NCI-H510A (cell line): ENCODE results near the gene MAN1C1.

Experiments used
- DNase-seq: peaks from one replicate; lab custom pipeline; 2025; lab: John Stamatoyannopoulos, UW

The MAN1C1 gene

DNA sequence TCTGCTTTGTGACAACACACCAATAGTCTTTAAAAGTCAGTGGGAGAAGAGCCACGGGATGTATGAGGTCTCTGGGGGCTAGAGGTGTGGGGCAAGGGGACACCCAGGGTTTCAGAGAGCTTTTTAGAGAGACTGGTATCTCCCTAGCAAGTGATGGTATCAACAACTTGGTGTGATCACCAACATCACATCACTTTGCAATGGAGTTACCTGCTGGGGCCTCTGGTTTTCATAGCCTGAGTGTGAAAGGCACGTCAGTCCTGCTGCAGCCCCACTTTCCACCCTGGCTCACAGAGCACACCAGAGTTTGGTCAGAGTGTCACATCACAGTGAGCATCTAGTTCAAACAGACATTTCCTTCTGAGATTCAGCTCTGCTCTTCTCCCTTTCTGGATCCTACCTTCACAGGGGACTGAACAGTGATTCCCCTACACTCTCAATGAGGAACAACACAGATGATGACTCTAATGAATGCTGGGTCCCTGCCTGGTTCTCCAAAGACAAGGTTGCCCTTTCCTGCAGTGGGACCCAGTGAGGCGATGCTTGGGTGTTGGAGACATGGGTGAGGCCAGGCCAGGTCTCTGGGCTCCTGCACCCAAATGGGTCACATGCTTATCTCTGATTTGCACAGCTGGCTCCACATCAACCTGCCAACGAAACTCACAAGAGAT, 2.0 kb upstream of the MAN1C1 start:
- DNase-seq, result no peak

GRCh38 chr1:25615172-25615541, 1.4 kb upstream of the MAN1C1 start:
- no peak for DNase-seq

DNA sequence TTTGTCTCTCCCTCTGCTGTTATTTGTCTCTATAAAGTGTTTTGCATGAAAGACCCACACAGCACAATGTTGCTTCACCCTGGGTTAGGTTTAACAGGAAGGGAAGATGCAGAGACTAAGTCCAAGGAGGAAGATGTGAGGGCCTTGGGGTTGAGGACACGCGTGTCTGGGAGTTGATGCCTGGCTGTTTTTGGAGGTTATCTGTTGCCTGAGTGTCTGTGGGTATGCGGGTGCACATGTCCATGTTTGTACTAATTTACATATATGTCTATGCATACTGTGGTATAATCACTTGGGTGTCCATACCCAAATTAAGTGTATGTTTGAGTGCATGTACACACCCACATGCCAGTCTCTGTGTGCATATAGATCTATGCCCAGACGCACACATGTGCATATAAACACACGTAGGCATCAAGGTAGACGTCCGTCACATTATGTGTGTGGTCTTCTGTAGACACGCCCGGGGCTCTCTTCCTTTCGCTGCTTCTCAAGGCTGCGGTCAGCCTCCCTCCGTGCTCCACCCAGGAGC, 962 bp upstream of the MAN1C1 start:
- DNase-seq, result no peak

DNA sequence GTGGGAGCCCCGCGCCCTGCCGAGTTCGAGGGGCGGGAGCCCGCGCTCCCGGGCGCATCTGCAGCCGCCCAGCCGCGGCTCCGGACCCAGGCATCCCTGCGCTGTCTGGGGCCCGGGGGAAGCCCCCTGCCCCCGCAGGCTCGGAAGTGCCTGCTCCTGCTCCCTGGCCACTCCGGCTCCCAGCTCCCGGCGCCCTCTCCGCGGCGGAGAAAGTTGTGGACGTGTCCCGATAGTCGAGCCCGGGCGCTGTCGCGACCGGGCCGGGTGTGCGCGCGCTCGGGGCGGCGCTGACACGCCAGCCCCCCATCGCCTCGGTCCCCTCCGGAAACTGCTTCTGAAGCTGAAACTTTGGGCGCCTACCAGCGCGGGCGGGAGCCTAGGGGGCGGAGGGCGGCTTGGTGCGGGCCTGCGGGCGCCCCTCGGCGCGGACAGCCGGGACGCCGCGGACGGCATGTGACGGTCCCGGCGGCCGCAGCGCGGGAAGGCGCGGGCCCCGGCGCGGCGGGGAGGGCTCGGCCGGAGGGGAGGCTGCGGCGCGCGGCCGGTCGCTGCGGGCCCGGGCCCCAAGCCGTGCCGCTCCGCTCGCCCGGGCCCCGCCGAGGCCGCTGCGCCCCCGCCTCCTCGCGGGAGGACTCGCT, 515 bp downstream of the MAN1C1 start:
- DNase-seq, result no peak

- DNase-seq, result no peak
Observed at GRCh38 chr1:25617625-25618432, 1.2 kb downstream of the MAN1C1 start.

- no peak for DNase-seq
Observed at GRCh38 chr1:25618433-25618808, 1.8 kb downstream of the MAN1C1 start.

GRCh38 chr1:25619101-25619890, 2.7 kb downstream of the MAN1C1 start:
- no peak for DNase-seq

DNA sequence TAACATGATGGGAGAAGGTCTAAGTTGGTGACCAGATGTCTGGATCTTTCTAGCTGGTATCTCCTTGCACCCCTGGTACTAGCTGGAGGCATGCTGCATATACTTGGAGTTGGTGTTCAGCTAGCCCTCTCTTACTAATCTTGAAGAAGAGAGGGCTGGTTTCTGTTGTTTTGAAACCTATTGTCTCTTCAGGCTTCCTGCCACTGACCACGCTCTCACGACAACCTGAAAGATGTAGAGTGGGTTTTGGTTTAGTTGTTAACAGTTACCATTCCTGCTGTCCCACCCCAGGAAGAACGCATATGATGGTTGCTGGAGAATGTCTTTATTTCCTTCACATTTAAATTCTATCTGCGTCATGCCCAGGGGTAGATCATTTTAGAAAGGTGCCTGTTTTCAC, 3.6 kb downstream of the MAN1C1 start:
- DNase-seq, result no peak

DNA sequence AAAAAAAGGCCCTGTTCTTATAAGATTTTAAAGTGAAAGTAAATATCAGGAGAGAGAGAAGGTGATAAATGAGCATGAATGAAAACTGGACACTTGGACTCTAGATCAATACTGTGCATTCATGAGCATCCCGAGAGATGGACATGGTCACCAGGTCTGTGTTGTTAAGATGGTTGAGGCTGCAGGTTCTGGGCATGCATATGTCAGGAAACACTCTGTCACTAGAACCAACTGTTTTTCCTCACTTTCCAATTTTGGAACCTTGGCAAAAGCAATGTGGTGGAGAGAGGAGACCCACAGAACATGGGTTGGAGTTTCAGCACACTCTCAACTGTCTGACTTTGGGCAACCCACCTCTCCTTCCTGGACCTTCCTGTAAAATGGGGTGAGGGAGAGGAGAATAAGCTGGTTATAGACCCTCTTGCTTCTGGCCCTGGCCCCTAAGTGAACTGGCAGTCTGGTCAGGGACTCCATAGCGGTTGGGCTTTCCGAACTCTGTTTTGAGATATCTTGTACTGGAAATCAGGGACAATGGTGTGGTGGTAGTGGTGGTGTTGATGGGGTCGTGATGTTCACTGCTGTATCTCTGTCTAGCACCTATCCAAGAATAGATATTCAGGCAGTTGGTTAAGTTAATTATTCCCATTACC, 4.2 kb downstream of the MAN1C1 start:
- DNase-seq, result no peak

DNA sequence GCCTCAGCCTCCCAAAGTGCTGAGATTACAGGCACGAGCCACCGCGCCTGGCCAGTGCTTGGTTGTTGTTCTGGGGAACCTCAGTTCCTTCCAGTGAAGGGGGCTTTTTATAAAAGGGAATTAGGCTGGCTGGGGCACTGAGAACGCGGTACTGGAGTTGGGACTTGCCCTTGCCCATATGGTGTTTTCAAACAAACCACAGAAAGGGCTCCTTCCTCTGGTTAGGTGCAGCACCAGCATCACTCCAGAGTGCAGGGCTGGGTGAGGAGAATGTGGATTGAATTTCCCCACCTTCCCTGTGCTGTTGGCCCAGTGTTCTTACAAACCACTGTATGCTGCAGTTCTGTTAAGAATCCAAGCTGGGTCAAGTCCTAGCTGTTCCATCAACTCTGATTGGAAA, 5.3 kb downstream of the MAN1C1 start:
- no peak for DNase-seq

DNA sequence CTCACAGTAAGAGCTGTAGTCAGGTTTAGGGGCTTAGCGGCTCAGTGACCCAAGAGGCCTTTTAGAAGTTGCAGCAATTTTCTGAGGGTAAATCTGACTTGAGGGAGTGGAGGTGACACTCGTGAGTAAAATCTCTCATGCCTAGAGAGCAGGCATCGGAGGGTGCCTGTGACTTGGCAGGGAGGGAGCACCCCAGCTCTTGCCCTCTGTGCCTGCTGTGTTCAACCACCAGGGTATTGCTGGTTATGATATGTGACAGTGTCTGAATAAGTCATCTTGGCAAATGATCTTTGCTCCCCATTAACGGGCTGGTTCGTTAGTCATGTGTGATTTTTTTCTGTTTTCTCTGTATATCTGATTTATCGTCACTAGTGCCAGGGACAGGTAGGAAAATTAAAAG, 5.9 kb downstream of the MAN1C1 start:
- no peak for DNase-seq

DNA sequence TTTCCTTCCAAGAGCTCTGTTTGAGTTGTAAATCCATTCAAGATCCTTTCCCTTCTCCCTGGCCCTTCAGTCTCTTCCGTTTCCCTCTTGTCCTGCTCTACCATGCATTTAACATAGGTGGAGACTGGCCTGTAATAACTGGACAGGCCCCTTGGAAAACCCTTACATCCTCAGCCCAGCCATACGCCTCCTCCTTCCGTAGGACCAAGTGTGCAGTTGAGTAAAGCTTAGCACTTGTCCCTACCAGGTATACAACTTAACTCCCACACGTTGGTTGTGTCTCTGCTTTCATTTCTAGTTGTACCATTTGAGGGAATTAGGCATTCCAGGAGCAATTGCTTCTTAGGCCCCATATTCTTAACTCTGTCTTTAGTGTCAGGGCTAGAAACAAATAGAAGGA, 6.4 kb downstream of the MAN1C1 start:
- no peak for DNase-seq

GRCh38 chr1:25623731-25624130, 7.1 kb downstream of the MAN1C1 start:
- no peak for DNase-seq

DNA sequence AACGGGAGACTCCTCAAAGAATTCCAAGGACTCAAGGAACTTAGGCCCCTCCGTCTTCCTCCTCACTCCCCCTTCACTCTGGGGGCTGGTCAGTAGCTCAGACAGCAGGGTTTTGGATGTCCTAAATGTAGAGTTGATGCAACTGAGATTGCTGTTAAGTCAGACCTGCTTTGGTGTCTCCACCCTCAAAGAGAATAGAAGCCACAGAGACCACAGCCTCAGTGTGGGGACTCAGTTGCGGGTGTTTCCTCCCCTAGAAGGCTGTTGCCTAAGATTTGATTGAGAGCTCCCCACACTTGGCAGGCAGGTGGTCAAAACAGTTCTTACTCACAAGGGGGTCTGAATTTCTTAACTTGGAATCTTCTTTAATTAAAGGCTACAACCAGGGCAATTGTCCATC, 7.6 kb downstream of the MAN1C1 start:
- no peak for DNase-seq

GRCh38 chr1:25624604-25625003, 8.0 kb downstream of the MAN1C1 start:
- no peak for DNase-seq

GRCh38 chr1:25626018-25626417, 9.4 kb downstream of the MAN1C1 start:
- DNase-seq, result no peak

GRCh38 chr1:25628741-25629421, 12.3 kb downstream of the MAN1C1 start:
- DNase-seq, result no peak

GRCh38 chr1:25629836-25630235, 13.2 kb downstream of the MAN1C1 start:
- no peak for DNase-seq

GRCh38 chr1:25631750-25632485, 15.3 kb downstream of the MAN1C1 start:
- no peak for DNase-seq

DNA sequence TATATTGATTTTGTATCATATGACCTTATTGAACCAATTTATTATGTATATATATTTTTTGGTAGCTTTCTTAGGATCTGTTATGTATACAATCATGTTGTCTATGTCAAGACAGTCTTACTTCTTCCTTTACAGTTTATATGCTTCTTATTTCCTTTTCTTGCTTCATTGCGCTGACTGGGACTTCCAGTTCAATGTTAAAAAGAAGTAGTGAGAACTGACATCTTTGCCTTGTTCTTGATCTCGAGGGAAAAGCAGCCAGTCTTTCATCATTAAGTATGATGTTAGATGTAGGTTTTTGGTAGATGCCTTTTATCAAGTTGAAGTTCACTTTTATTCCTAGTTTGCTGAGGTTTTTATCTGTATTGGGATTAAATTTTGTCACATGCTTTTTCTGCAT, 17.5 kb downstream of the MAN1C1 start:
- DNase-seq, result no peak
